ENCODE data around the gene C2orf78.

The C2orf78 gene

DNA sequence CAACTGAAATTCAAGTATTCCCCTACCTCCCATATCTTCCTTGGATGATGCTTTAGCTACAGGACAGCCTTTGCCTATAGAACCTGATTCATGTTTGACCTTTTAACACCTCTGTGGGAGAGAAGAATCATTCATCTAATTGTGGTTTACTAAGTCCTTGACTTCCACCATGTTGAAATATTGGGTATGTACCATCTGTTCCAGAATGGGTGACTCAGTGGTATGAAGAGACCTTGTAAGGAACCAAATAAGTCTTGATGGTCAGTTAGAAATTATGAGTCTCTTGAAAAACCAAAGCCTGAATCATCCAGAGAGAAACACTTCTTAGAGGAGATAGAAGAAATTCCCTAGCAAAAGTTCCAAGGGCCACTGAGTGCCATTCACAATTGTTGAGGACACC is 72.2 kb downstream of the C2orf78 start:
- Histone ChIP-seq H3K79me2 (ENCODE audit: insufficient read depth, low read depth) (no peaks in the 10 kb centered on the region), H3K4me2 (no peak overlapping the region), H3K36me3 (ENCODE audit: insufficient read depth) (no peaks in the 10 kb centered on the region), H3K4me3 (IDR thresholded peaks at IDR 0.05; ENCODE audit: insufficient read depth, low read depth, low read length) (no peak overlapping the region), H2AFZ (ENCODE audit: low read depth) (no peak overlapping the region), H3K9ac (no peak overlapping the region), H4K20me1 (ENCODE audit: insufficient read depth) (no peaks in the 10 kb centered on the region), H3K27ac (no peak overlapping the region), H3K4me1 (ENCODE audit: low read depth, poor library complexity, severe bottlenecking) (no peaks in the 10 kb centered on the region), H3K27me3 (ENCODE audit: insufficient read depth, low read depth) (no peaks in the 10 kb centered on the region)
- TF ChIP-seq, protein P1, sequence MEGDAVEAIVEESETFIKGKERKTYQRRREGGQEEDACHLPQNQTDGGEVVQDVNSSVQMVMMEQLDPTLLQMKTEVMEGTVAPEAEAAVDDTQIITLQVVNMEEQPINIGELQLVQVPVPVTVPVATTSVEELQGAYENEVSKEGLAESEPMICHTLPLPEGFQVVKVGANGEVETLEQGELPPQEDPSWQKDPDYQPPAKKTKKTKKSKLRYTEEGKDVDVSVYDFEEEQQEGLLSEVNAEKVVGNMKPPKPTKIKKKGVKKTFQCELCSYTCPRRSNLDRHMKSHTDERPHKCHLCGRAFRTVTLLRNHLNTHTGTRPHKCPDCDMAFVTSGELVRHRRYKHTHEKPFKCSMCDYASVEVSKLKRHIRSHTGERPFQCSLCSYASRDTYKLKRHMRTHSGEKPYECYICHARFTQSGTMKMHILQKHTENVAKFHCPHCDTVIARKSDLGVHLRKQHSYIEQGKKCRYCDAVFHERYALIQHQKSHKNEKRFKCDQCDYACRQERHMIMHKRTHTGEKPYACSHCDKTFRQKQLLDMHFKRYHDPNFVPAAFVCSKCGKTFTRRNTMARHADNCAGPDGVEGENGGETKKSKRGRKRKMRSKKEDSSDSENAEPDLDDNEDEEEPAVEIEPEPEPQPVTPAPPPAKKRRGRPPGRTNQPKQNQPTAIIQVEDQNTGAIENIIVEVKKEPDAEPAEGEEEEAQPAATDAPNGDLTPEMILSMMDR (conservative IDR thresholded peaks at IDR 0.05; ENCODE audit: low read depth, low read length), result no peak

DNA sequence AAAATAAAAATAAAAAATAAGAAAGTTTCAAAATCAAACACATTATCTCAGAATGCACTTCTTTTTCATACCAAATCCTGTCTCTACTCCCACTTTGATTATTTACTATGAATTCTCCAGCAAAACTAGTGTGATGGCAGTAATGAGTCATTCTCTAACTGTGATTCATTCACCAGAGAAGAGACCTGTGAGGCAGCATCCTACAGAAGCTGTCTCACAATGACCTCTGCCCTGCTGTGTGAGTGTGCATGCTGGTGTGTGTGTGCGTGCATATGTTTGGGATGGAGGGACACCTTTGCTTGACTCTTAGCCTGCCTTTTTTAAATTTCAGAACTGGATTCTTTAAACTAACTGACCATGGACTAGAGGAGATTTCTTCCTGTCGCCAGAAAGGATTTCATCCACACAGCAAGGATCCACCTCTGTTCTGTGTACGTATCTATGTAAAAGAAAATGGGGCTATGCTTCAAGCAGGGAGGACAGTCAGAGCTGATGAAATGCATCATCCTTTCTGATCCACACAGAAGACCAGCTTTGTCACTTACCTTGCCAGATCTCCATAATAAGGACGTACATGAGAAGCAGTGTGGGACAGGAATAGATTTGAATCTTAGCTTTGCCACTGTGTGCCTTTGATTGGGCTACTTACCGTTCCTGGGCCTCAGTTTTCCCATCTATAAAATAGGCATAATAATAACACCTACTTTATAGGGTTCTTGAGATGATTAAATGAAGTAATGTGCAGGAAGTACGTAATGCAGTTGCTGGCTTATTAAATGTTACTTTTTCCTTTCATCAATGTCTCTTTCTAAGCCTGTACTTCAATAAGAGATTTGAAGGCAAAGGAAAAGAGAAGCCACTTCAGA is 76.0 kb downstream of the C2orf78 start:
- no peaks in the 10 kb centered on the region for H3K4me1 ChIP-seq (ENCODE audit: low read depth, poor library complexity, severe bottlenecking)
- no peaks in the 10 kb centered on the region for H3K79me2 ChIP-seq (ENCODE audit: insufficient read depth, low read depth)
- H3K4me2 ChIP-seq, result no peak overlapping the region
- no peak overlapping the region for H3K27ac ChIP-seq
- H3K4me3 ChIP-seq (IDR thresholded peaks at IDR 0.05; ENCODE audit: insufficient read depth, low read depth, low read length), result no peak overlapping the region
- no peaks in the 10 kb centered on the region for H4K20me1 ChIP-seq (ENCODE audit: insufficient read depth)
- TF ChIP-seq, protein P1 (conservative IDR thresholded peaks at IDR 0.05; ENCODE audit: low read depth, low read length), result no peak
- no peak overlapping the region for H2AFZ ChIP-seq (ENCODE audit: low read depth)
- no peak overlapping the region for H3K9ac ChIP-seq
- H3K27me3 ChIP-seq (ENCODE audit: insufficient read depth, low read depth), result no peaks in the 10 kb centered on the region
- H3K36me3 ChIP-seq (ENCODE audit: insufficient read depth), result no peaks in the 10 kb centered on the region

DNA sequence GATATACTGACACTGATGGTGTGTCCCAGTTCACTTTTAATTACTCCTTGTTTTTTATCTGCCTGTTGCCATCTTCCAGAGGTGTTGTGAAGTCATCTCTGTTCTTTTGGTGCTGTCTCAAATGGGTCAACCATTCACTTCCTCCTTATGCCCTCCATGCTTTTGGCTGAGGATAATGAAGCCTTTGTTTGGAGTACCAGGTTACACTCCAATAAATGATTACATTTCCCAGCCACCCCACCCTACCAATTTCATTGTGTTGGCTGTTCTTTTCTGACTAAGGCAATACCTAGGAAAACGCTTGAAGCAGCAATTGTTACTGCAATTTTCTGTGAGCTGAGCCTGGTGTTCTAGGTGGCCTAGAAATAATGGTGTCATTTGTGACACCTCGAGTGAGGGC is 79.0 kb downstream of the C2orf78 start:
- TF ChIP-seq, protein P1 (conservative IDR thresholded peaks at IDR 0.05; ENCODE audit: low read depth, low read length), result no peak
- Histone ChIP-seq H3K79me2 (ENCODE audit: insufficient read depth, low read depth) (no peaks in the 10 kb centered on the region), H2AFZ (ENCODE audit: low read depth) (no peak overlapping the region), H3K4me2 (no peak overlapping the region), H4K20me1 (ENCODE audit: insufficient read depth) (no peaks in the 10 kb centered on the region), H3K27ac (no peak overlapping the region), H3K36me3 (ENCODE audit: insufficient read depth) (no peaks in the 10 kb centered on the region), H3K4me3 (IDR thresholded peaks at IDR 0.05; ENCODE audit: insufficient read depth, low read depth, low read length) (no peak overlapping the region), H3K9ac (no peak overlapping the region), H3K27me3 (ENCODE audit: insufficient read depth, low read depth) (no peaks in the 10 kb centered on the region), H3K4me1 (ENCODE audit: low read depth, poor library complexity, severe bottlenecking) (no peaks in the 10 kb centered on the region)

All from KMS-11 (cell line).